ENCODE results near the gene DNA2.

Gene DNA2

GRCh38 chr10:68403701-68404100 lies 68.1 kb downstream of the DNA2 start:
- TF ChIP-seq CTCF (IDR thresholded peaks at IDR 0.05), result no peak

DNA sequence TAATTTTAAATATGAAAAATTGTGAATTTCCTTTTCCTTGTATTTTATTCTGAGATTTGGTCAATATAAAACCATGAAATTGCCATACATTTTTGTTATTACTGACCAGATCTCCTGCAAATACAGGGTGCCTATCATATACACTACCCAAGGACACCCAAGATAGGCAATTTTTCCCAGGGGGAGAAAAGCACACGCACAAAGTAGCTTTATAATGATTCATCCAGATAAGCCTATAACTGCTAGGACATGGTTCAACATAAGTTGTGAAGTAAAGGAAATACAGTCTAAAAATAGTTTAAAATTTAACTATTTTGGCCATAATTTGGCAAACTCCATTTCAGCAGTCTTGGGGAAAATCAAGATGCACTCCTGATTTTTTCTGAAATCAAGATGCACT lies 69.5 kb downstream of the DNA2 start:
- TF ChIP-seq CTCF (IDR thresholded peaks at IDR 0.05), result no peak

DNA sequence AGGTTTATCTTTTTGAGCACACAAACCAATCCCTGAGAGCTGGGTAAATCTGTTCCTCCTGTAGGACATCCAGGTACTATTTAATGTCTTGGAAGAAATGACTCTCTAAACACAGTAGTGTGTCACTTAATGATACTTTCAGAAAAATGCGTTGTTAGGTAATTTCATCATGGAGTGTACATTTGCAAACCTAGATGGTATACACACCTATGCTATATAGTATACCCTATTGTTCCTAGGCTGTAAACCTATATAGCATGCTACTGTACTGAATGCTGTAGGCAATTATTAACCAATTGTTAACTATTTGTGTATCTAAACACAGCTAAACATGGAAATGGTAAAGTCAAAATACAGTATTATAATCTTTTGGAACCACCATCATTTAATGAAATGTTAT lies 74.8 kb downstream of the DNA2 start:
- TF ChIP-seq CTCF (IDR thresholded peaks at IDR 0.05), result no peak

DNA sequence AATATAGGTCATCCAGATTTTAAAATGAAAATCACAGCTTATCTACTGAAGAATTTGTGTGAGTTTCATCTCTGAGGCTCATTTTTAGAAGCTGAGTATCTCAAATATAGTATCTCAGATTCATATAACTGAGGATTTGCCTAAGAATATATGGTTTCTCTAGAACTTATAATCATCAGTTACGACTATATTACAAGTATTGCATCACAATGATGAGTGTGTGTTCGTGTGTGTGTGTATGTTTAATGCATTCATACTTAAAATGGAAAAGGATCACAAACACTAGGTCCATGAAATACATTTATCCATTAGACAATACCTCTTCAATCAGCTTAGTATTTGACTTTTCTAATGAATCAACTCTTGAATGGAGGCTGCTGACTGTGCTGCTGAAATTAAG lies 86.0 kb downstream of the DNA2 start:
- TF ChIP-seq CTCF (IDR thresholded peaks at IDR 0.05), result no peak

DNA sequence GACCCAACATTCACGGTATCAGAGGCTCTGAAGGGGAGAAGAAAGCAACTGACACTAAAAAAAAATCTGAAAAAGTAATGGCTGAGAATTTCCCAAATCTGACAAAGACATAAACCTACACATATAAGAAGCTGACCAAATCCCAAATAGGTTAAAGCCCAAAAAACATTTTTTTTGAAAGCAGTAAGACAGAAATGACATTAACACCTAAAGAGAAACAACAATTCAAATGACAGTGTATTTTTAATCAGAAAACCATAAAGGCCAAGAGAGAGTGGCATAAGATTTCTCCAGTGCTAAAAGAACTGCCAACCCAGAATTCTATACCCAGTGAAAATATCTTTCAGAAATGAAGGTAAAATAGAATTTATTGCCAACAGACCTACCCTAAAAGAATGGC lies 100.2 kb downstream of the DNA2 start:
- no peak for TF ChIP-seq CTCF (IDR thresholded peaks at IDR 0.05)

DNA sequence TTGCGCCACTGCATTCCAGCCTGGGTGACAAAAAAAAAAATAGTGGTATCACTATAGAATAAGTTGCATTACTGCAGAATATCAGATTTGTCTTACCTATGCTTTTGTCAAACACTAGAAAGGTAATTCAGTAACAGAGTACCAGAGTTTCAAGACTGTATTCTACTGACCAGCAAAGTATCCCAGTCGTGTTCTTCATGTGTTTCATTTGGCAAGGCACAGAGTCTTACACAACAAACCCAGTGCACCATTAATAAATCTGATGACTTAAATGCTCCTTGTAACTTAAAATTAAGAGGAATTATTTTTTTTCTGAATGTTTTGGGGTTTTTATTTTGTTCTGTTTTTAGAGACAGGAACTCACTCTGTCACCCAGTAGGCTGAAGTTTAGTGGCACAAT lies 104.7 kb downstream of the DNA2 start:
- TF ChIP-seq CTCF (IDR thresholded peaks at IDR 0.05), result no peak

- TF ChIP-seq CTCF (IDR thresholded peaks at IDR 0.05), result no peak
Observed at GRCh38 chr10:68366600-68366999, 105.2 kb downstream of the DNA2 start.

GRCh38 chr10:68365611-68366010 lies 106.2 kb downstream of the DNA2 start:
- no peak for TF ChIP-seq CTCF (IDR thresholded peaks at IDR 0.05)

Data from LNCAP (cell line).